Choroid plexus epithelial cell (primary cell): ENCODE data around the gene DIAPH3.
"Not testable (repeated sequence)": the region's sequence is repeated elsewhere in the genome, so short reads cannot be mapped to it uniquely, and the experiment has no call there.

Experiments used
- DNase-seq: peaks from one replicate; pipeline ENCODE4 v3.0.0-alpha.2; 2010; ENCODE audit warnings: low read depth
- H3K4me3 ChIP-seq: 2 replicates; pipeline ENCODE4 v1.5.1; 2011; ENCODE audit warnings: low read depth, mild to moderate bottlenecking, control low read depth, low read length, moderate library complexity
- TF ChIP-seq, protein P1 (sequence below): conservative IDR thresholded peaks from 2 replicates; pipeline ENCODE4 v1.5.1; 2011; ENCODE audit warnings: low read depth, mild to moderate bottlenecking, control low read depth, inconsistent platforms, low read length, moderate library complexity

Gene DIAPH3

GRCh38 chr13:60051754-60052285, 111.9 kb downstream of the DIAPH3 start:
- H3K4me3 ChIP-seq = no peak overlapping the region
- TF ChIP-seq, protein P1, sequence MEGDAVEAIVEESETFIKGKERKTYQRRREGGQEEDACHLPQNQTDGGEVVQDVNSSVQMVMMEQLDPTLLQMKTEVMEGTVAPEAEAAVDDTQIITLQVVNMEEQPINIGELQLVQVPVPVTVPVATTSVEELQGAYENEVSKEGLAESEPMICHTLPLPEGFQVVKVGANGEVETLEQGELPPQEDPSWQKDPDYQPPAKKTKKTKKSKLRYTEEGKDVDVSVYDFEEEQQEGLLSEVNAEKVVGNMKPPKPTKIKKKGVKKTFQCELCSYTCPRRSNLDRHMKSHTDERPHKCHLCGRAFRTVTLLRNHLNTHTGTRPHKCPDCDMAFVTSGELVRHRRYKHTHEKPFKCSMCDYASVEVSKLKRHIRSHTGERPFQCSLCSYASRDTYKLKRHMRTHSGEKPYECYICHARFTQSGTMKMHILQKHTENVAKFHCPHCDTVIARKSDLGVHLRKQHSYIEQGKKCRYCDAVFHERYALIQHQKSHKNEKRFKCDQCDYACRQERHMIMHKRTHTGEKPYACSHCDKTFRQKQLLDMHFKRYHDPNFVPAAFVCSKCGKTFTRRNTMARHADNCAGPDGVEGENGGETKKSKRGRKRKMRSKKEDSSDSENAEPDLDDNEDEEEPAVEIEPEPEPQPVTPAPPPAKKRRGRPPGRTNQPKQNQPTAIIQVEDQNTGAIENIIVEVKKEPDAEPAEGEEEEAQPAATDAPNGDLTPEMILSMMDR = no peak
- no peak for DNase-seq

GRCh38 chr13:60048353-60048752, 115.4 kb downstream of the DIAPH3 start:
- not testable (repeated sequence) for H3K4me3 ChIP-seq

DNA sequence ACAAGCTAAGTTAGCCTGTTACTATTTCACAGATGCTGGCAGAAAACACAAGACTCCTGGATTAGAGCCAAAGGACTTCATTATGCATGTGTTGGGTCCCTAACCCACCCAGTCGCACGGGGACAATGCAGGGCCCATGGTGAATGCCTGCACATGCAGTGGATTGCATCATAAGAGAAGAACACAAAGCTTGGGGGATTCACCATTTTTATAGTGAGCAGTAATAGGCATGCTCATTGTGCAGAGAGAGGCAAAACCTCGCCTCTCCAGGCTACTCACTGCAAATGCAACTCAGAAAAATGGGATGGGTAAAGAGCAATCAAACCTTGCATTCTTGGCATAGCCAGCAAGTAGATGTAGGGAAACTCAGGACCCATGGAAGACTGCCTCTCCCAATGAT, 115.8 kb downstream of the DIAPH3 start:
- peak; percentile 27 for DNase-seq

More at GRCh38 chr13:60048353-60048752, 115.4 kb downstream of the DIAPH3 start:
- not testable (repeated sequence) for DNase-seq

DNA sequence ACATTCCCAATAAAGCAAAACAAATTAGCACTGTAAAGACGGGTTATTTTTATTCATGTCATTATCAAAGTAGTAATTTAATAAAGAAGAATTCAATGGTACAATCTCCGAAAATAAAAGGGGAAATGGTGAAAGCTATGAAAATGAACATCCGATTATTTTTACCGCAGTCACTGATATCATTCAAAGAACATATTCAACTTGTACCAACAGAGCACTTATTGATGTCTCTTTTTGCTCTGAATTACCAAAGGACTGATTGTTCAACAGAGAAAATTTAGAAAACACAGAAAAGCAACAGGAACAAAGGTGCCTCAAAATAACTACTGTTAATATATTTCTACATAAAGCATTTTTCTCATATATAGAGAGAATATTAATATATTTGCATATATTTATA, 119.4 kb downstream of the DIAPH3 start:
- TF ChIP-seq, protein P1 = no peak
- H3K4me3 ChIP-seq = no peak overlapping the region
- DNase-seq = no peak

More for the DNA sequence above, 115.8 kb downstream of the DIAPH3 start:
- H3K4me3 ChIP-seq = no peak overlapping the region
- TF ChIP-seq, protein P1 = no peak

DNA sequence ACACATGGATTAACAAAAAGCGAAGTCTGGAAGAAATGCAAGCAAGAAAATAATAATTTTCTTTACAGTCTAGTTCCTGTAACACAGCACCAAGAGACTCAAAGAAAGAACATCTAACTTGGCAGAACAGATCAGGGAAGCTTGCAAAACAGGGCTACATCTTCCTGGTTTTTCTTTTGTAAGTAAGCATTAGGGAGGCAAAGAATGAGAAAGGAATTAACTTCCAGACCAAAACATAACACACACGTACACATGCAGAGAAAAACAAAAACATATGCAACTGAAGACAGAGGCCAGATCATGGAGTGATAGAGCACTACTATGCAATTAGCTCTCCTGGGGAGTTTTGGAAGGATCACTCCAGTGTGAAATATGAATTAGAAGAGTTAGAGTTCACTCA, 120.5 kb downstream of the DIAPH3 start:
- TF ChIP-seq, protein P1 = no peak
- DNase-seq = peak; percentile 38
- H3K4me3 ChIP-seq = no peak overlapping the region

GRCh38 chr13:60040668-60041067, 123.1 kb downstream of the DIAPH3 start:
- H3K4me3 ChIP-seq = not testable (repeated sequence)
- DNase-seq = peak; percentile 15

DNA sequence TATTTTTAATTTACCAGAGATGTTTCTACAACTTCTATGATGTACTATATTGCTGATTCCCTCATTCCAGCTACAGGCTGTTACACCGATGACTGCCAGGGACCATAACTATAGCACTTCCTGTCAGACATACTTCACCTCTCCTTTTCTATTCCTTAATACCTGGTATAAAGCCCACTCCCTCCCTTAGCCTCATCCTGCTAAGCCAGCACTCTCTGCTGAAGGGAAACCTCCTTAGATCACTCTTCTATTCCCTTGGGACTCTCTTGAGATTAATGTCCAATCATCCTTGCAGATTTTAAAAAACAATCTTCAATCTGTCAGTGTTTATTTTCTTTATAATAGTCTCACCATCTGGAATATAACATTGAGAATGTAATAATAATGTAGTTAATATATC, 127.9 kb downstream of the DIAPH3 start:
- no peak overlapping the region for H3K4me3 ChIP-seq
- TF ChIP-seq, protein P1 = no peak
- no peak for DNase-seq

DNA sequence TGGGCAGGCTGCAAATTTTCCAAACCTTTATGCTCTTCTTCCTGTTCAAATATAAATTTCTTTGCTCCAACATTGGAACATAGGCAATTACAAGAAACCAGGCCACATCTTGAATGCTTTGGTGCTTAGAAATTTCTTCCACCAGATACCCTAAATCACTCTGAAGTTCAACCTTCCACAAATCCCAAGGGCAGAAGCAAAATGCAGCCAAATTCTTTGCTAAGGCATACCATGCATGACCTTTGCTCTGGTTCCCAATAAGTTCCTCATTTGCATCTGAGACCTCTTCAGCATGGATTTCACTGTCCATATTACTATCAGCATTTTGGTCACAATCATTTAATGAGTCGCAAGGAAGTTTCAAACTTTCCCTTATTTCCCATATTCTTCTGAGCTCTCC, 130.9 kb downstream of the DIAPH3 start:
- TF ChIP-seq, protein P1 = no peak
- no peak for DNase-seq
- no peak overlapping the region for H3K4me3 ChIP-seq
